ENCODE measurements around the gene SLC7A14. TPM values are rescaled to one million over a fixed set of nuclear protein-coding genes. Genes with fewer than 3 reads are reported as not detected.

SLC7A14 gene
- polyA plus RNA-seq, 3 donors, result not detected

- Histone ChIP-seq H3K36me3 (replicated peaks in 1 of 2; ENCODE audit: control insufficient read depth in 1 of 2, insufficient read depth in 2 of 2, low read length in 2 of 2) (no peaks in the 10 kb centered on the region), H3K4me2 (replicated peaks; ENCODE audit: extremely low read depth, low read length, poor library complexity, severe bottlenecking) (no peak overlapping the region), H2AFZ (ENCODE audit: insufficient read depth, low read depth, low read length, poor library complexity, severe bottlenecking) (no peak overlapping the region), H3K9me3 (replicated peaks in 1 of 2; ENCODE audit: control insufficient read depth in 1 of 2, insufficient read depth in 1 of 2, low read length in 2 of 2) (no peaks in the 10 kb centered on the region), H3K79me2 (ENCODE audit: insufficient read depth, low read length) (no peaks in the 10 kb centered on the region), H3K27me3 (ENCODE audit: control insufficient read depth in 2 of 2, insufficient read depth in 2 of 2, low read length in 2 of 2) (peaks cover 0 to 4% of the 10 kb centered on the region in 2 donors), H3K4me1 (ENCODE audit: control insufficient read depth in 1 of 2, insufficient read depth in 2 of 2, low read length in 2 of 2) (no peaks in the 10 kb centered on the region), H4K20me1 (ENCODE audit: insufficient read depth, low read length) (no peaks in the 10 kb centered on the region), H3K4me3 (replicated peaks in 1 of 3; ENCODE audit: low read depth in 2 of 3, low read length in 3 of 3) (no peak overlapping the region), H3K27ac (ENCODE audit: low read depth in 1 of 2, low read length in 2 of 2) (no peak overlapping the region), H3K9ac (ENCODE audit: insufficient read depth, low read length, poor library complexity, severe bottlenecking) (no peak overlapping the region)
- intact Hi-C loops (cut with micrococcal nuclease), result no loop called here
- no peak for TF ChIP-seq CTCF (IDR thresholded peaks at IDR 0.05)
- Mint-ChIP-seq H3K9me3 (peaks cover 0 to 2% (median 0%) of the 10 kb centered on the region in 7 donors), H3K36me3 (no peaks in the 10 kb centered on the region), H3K27ac (no peak overlapping the region), H3K4me1 (no peaks in the 10 kb centered on the region), H3K4me3 (no peak overlapping the region), H3K27me3 (ENCODE audit: low read depth in 3 of 3) (peaks cover 4 to 6% (median 6%) of the 10 kb centered on the region in 3 donors)
- WGBS (ENCODE audit: insufficient coverage), result 80% methylated on average over 1 of the region's 6 CpGs
- DNase-seq, result no peak
Observed at GRCh38 chr3:170454509-170454908, 131.4 kb downstream of the SLC7A14 start.

GRCh38 chr3:170450039-170450438, 135.8 kb downstream of the SLC7A14 start:
- Histone ChIP-seq H3K4me2 (replicated peaks; ENCODE audit: extremely low read depth, low read length, poor library complexity, severe bottlenecking) (no peak overlapping the region), H3K9ac (ENCODE audit: insufficient read depth, low read length, poor library complexity, severe bottlenecking) (no peak overlapping the region), H3K79me2 (ENCODE audit: insufficient read depth, low read length) (no peaks in the 10 kb centered on the region), H2AFZ (ENCODE audit: insufficient read depth, low read depth, low read length, poor library complexity, severe bottlenecking) (no peak overlapping the region), H3K4me1 (ENCODE audit: control insufficient read depth in 1 of 2, insufficient read depth in 2 of 2, low read length in 2 of 2) (no peaks in the 10 kb centered on the region), H4K20me1 (ENCODE audit: insufficient read depth, low read length) (no peaks in the 10 kb centered on the region), H3K9me3 (replicated peaks in 1 of 2; ENCODE audit: control insufficient read depth in 1 of 2, insufficient read depth in 1 of 2, low read length in 2 of 2) (no peaks in the 10 kb centered on the region), H3K4me3 (replicated peaks in 1 of 3; ENCODE audit: low read depth in 2 of 3, low read length in 3 of 3) (no peak overlapping the region), H3K27me3 (ENCODE audit: control insufficient read depth in 2 of 2, insufficient read depth in 2 of 2, low read length in 2 of 2) (no peaks in the 10 kb centered on the region), H3K27ac (ENCODE audit: low read depth in 1 of 2, low read length in 2 of 2) (no peak overlapping the region), H3K36me3 (replicated peaks in 1 of 2; ENCODE audit: control insufficient read depth in 1 of 2, insufficient read depth in 2 of 2, low read length in 2 of 2) (no peaks in the 10 kb centered on the region)
- Mint-ChIP-seq H3K4me3 (no peak overlapping the region), H3K36me3 (no peaks in the 10 kb centered on the region), H3K9me3 (peaks cover 0 to 5% (median 0%) of the 10 kb centered on the region in 7 donors), H3K4me1 (no peaks in the 10 kb centered on the region), H3K27me3 (ENCODE audit: low read depth in 3 of 3) (peaks cover 3 to 4% (median 4%) of the 10 kb centered on the region in 3 donors), H3K27ac (no peak overlapping the region)
- no CpG with 5 or more reads among the region's 2 CpGs for WGBS (ENCODE audit: insufficient coverage)
- intact Hi-C loops (cut with micrococcal nuclease), result no loop called here
- TF ChIP-seq CTCF (IDR thresholded peaks at IDR 0.05), result no peak
- no peak for DNase-seq
